GM18858 (cell line): ENCODE measurements around the gene COPG2.
"Not testable (repeated sequence)": the region's sequence is repeated elsewhere in the genome, so short reads cannot be mapped to it uniquely, and the experiment has no call there.

Source experiments
- ATAC-seq: cut with Tn5 transposase; IDR thresholded peaks from one replicate; pipeline ENCODE4 v1.9.1; 2021; ENCODE audit not compliant: unreplicated experiment

Gene COPG2, protein sequence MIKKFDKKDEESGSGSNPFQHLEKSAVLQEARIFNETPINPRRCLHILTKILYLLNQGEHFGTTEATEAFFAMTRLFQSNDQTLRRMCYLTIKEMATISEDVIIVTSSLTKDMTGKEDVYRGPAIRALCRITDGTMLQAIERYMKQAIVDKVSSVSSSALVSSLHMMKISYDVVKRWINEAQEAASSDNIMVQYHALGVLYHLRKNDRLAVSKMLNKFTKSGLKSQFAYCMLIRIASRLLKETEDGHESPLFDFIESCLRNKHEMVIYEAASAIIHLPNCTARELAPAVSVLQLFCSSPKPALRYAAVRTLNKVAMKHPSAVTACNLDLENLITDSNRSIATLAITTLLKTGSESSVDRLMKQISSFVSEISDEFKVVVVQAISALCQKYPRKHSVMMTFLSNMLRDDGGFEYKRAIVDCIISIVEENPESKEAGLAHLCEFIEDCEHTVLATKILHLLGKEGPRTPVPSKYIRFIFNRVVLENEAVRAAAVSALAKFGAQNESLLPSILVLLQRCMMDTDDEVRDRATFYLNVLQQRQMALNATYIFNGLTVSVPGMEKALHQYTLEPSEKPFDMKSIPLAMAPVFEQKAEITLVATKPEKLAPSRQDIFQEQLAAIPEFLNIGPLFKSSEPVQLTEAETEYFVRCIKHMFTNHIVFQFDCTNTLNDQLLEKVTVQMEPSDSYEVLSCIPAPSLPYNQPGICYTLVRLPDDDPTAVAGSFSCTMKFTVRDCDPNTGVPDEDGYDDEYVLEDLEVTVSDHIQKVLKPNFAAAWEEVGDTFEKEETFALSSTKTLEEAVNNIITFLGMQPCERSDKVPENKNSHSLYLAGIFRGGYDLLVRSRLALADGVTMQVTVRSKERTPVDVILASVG

GRCh38 chr7:130668258-130669084 lies at the start of gene COPG2:
Gene COPG2, minus strand, starts transcription at chr7:130668748. Its CDS starts 80 bp downstream, at chr7:130668668.
- ATAC-seq, result peak; percentile 88

DNA sequence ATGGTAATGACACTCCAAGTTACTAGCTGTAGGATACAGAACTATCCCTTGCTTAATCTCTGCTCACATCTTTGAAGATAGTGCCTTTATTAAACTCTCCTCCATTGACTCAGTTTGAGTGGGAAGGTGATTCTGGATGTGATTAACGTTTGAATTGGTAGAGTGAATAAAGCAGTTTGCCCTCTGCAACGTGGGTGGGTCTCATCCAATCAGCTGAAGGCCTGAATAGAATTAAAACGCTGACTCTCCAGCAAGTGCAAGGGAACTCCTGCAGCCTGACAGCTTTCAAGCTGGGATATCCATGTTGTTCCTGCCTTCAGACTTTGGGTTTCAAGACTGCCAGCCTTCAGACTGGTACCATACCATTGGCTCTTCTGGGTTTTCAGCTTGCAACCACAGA lies 43.9 kb upstream of the COPG2 start:
- ATAC-seq, result no peak

DNA sequence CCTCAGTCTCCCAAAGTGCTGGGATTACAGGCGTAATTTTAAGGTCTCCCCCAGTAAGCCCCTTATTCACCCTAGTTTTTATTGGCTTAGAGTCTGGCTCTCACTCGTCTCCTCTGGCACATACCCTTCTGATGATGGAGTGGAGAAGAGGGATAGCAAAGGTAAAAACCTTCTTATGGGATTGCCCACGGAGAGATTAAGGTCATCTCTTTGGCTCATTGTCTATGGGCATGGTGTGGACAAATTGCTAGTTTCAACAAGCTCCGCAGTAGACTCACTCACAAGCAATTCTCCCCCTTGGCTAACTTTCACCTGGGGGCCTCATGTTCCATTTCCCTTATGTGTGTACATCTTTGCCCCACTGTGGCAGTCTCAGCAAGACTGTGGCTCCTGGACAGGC lies 40.2 kb upstream of the COPG2 start:
- no peak for ATAC-seq

- no peak for ATAC-seq
Measured at GRCh38 chr7:130708001-130708400, 39.5 kb upstream of the COPG2 start.

DNA sequence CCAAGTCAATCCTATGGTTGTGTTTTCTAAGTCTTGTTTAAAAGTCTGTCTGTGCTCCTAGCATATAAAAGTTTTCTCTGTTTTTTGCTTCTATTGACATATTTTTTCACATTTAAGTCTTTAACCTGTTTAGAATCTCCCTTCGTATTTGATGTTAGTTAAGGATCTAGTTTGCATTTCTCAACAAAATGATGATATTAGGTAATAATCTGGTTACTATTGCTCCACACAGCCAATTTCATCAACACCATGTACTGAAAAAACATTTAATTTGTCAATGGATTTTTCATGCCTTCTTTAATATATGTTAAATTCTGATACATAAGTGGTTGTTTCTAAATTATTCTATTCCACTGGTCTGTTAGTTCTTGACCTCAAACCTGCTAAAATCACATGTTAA lies 35.3 kb upstream of the COPG2 start:
- ATAC-seq, result no peak

DNA sequence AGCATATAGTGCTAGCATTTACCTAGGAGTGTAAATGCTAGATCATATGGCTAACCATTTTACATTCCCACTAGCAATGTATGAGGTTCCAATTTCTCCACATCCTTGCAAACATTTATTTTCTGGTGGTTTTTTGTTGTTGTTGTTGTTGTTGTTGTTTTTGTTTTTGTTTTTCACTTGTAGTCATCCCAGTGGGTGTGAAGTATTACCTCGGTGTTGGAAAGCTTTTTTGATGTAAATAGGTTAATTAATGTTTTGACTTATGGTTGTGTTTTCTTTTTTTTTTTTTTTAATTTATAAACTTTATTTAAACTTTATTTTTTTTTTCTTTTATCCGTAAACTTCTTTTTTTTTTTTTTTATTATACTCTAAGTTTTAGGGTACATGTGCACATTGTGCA lies 33.1 kb upstream of the COPG2 start:
- no peak for ATAC-seq

GRCh38 chr7:130700760-130701159 lies 32.2 kb upstream of the COPG2 start:
- no peak for ATAC-seq

- no peak for ATAC-seq
Measured at GRCh38 chr7:130699686-130700085, 31.1 kb upstream of the COPG2 start.

DNA sequence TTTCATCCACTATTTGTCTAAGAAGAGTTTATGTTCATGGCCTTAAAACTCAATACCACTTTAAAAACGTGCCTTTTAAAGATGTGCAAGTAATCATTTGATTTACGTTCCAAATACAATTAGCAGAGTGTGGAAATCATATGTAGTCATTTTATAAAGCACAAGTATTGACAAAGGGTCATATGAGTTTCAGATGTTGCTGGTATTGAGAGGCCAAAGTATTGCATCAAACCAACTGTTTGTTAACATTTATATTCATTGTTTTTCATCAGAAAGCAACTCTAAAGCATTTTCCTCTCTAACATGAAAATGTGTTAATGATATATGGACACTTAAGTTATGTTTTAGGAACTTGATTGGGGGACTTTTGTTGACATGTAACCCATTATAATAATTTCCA lies 29.3 kb upstream of the COPG2 start:
- ATAC-seq, result no peak

- ATAC-seq, result no peak
Measured at GRCh38 chr7:130695840-130696239, 27.3 kb upstream of the COPG2 start.

GRCh38 chr7:130692396-130692795 lies 23.8 kb upstream of the COPG2 start:
- not testable (repeated sequence) for ATAC-seq

DNA sequence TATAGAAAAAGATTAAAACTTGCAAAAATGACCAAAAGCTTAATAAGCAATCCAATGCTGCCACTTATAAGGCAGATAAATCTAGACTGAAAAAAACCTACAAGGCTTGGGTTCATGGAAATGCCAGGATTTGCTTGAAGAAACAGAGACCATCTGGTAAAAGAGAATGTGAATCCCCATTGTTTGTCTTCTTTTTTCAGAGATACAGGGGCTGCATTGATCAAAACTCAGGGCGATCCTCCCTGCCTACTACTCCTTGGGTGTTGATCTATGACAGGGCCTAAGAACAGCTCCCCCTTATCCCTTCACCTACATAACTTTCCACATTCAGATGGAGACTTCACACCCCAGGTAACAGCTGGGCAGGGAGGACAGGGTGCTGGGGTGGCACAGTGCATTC lies 21.1 kb upstream of the COPG2 start:
- no peak for ATAC-seq

- ATAC-seq, result no peak
Measured at GRCh38 chr7:130683026-130683425, 14.5 kb upstream of the COPG2 start.

DNA sequence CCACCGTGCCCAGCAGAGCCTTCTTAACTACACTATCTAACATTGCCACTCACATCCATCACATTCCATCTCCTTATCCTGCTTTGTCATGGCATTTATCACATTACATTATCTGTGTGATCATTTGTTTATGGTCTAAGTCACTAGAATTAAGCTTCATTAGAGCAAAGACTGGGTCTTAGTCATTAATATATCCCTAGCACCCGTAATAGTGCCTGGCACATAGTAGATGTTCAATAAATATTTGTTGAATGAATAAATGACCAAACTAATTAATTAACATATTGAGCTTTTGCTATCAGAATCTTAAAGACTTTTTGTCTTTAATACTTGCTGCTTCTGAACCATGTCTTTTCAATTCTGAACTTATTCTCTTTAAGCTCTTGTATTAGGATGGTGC lies 5.9 kb upstream of the COPG2 start:
- ATAC-seq, result no peak

GRCh38 chr7:130673066-130673465 lies 4.5 kb upstream of the COPG2 start:
- ATAC-seq, result no peak

DNA sequence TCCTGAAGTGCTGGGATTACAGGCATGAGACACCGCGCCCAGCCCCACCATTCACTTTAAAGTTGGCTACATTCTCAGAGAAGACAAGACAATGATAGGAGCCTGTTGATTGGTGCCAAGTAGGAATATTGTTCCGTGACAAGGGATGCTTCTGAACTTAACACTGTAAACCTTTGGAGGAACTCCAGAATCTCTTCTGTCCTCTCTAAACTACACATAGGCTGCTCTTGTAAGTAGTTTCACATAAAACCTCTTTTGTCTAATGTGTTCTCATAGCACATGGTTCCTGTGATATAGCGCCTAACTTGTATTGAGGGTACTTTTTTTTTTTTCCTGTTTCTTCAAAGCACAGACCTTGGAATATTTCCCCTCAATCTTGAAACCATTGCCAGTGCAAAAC lies 3.6 kb upstream of the COPG2 start:
- no peak for ATAC-seq

- no peak for ATAC-seq
Measured at GRCh38 chr7:130669085-130669700, 645 bp upstream of the COPG2 start.

- no peak for ATAC-seq
Measured at GRCh38 chr7:130667593-130668257, 823 bp downstream of the COPG2 start.

DNA sequence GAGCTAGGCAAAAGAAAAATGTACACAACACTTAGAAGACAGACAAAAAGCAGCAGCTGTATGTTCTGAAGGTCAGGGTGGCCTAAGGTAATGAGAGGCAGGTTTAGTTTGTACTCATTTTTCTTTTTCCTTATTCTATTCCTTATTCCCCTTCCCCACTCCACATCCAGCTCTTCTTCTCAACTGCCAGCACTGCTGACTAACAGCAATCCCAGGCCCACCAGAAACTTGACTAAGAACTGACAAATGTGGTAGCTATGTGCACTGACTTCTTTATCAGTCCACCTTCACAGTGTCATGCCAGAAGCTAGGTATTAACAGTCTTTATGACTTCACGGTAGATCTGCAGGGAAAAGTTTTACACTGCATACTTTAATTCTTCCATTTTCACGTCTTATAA lies 6.1 kb downstream of the COPG2 start:
- ATAC-seq, result no peak

- ATAC-seq, result no peak
Measured at GRCh38 chr7:130655286-130655685, 13.3 kb downstream of the COPG2 start.
